H1 (cell line): ENCODE results near the gene CD180. TPM values are rescaled to one million over a fixed set of nuclear protein-coding genes. Genes with fewer than 3 reads are reported as not detected.

ENCODE experiments used
- CTCF ChIA-PET: fragments of 300-600 bp; sonication (Branson Sonifier 250); formaldehyde crosslinking; loops from one replicate; lab custom pipeline; 2021; ENCODE audit not compliant: partially characterized antibody; lab: Charles Lee
- POLR2A ChIA-PET: fragments of 300-600 bp; sonication (Branson Sonifier 250); formaldehyde crosslinking; loops from one replicate; lab custom pipeline; 2021; ENCODE audit warnings: inconsistent platforms; ENCODE audit not compliant: partially characterized antibody; lab: Charles Lee
- DNase-seq, 2 experiments: peaks; one replicate each; pipeline versions ENCODE4 v3.0.0 to v3.0.0-alpha.2; 2010 to 2022; ENCODE audit warnings: low spot score in 2 of 2, low read depth in 1 of 2, mixed read lengths in 1 of 2
- FAIRE-seq: peaks from 2 replicates; lab custom pipeline; 2011; peaks lifted over from hg19 to GRCh38; lab: Jason Lieb, UNC
- H2AFZ ChIP-seq: 2 replicates; pipeline ENCODE4 v1.8.1; 2012; ENCODE audit warnings: low read length, inconsistent platforms
- H2AK5ac ChIP-seq: 2 replicates; pipeline ENCODE4 v1.6.1; 2013; ENCODE audit warnings: low read depth, low read length
- H2BK120ac ChIP-seq: replicated peaks from 2 replicates; pipeline ENCODE3; 2013; ENCODE audit warnings: low read depth, low read length, inconsistent platforms
- H2BK12ac ChIP-seq: 2 replicates; pipeline ENCODE4 v1.6.1; 2013; ENCODE audit warnings: low read depth, low read length
- H2BK15ac ChIP-seq: 2 replicates; pipeline ENCODE4 v1.6.1; 2013; ENCODE audit warnings: low read length
- H2BK20ac ChIP-seq: 2 replicates; pipeline ENCODE4 v1.6.1; 2013; ENCODE audit warnings: low read length
- H2BK5ac ChIP-seq: 2 replicates; pipeline ENCODE4 v1.6.1; 2013; ENCODE audit warnings: low read depth, low read length
- H3K14ac ChIP-seq: 2 replicates; pipeline ENCODE4 v1.6.1; 2013; ENCODE audit warnings: inconsistent platforms; ENCODE audit not compliant: insufficient read length
- H3K18ac ChIP-seq: 2 replicates; pipeline ENCODE4 v1.6.1; 2013; ENCODE audit warnings: low read length; ENCODE audit errors: extremely low read depth
- H3K23ac ChIP-seq: 2 replicates; pipeline ENCODE4 v1.6.1; 2013; ENCODE audit warnings: inconsistent platforms; ENCODE audit not compliant: insufficient read length
- H3K23me2 ChIP-seq: 2 replicates; pipeline ENCODE4 v1.6.1; 2013; ENCODE audit warnings: low read depth, low read length
- H3K27ac ChIP-seq: 2 replicates; pipeline ENCODE4 v1.6.1; 2011; ENCODE audit warnings: low read depth, low read length, inconsistent platforms
- H3K27me3 ChIP-seq, 4 experiments: replicated peaks in 1 of 4; 1 replicate in 1 of 4; 2 replicates in 3 of 4; pipeline versions ENCODE4 v1.6.1 to v1.8.1; 2011 to 2013; ENCODE audit warnings: low read length in 3 of 4, mild to moderate bottlenecking in 3 of 4, inconsistent platforms in 2 of 4, mixed read lengths in 2 of 4, moderate library complexity in 1 of 4; ENCODE audit not compliant: control insufficient read depth in 3 of 4, insufficient read depth in 3 of 4; ENCODE audit errors: extremely low read depth in 1 of 4
- H3K36me3 ChIP-seq, 4 experiments: 2 replicates each; pipeline versions ENCODE4 v1.6.1 to v1.8.1; 2011 to 2013; ENCODE audit warnings: mild to moderate bottlenecking in 4 of 4, low read length in 3 of 4, moderate library complexity in 2 of 4, control low read depth in 1 of 4, inconsistent platforms in 1 of 4; ENCODE audit not compliant: insufficient read depth in 4 of 4, control insufficient read depth in 2 of 4
- H3K4ac ChIP-seq: replicated peaks from 2 replicates; pipeline ENCODE3; 2013; ENCODE audit warnings: low read length, low read depth, mixed read lengths, inconsistent platforms; ENCODE audit not compliant: insufficient read length
- H3K4me1 ChIP-seq, 4 experiments: replicated peaks in 1 of 4; 1 replicate in 1 of 4; 2 replicates in 3 of 4; pipeline versions ENCODE4 v1.6.1 to v1.8.1; 2011 to 2013; ENCODE audit warnings: low read length in 3 of 4, inconsistent platforms in 2 of 4, mixed read lengths in 1 of 4; ENCODE audit not compliant: insufficient read depth in 4 of 4, control insufficient read depth in 3 of 4
- H3K4me2 ChIP-seq, 2 experiments: 2 replicates each; pipeline versions ENCODE4 v1.6.1 to v1.8.1; 2011 to 2013; ENCODE audit warnings: low read depth in 2 of 2, low read length in 2 of 2, control low read depth in 1 of 2, inconsistent platforms in 1 of 2, mild to moderate bottlenecking in 1 of 2; ENCODE audit not compliant: insufficient read depth in 1 of 2
- H3K4me3 ChIP-seq, 4 experiments: fragments of 200-600, 300-600 bp in 1 of 4; sonication (generic), shearing (Covaris generic), sonication (Bioruptor Twin) in 1 of 4; 2 replicates each; pipeline versions ENCODE4 v1.5.1 to v1.8.1; 2011 to 2016; ENCODE audit warnings: low read length in 4 of 4, low read depth in 3 of 4, control low read depth in 2 of 4, inconsistent platforms in 2 of 4, mild to moderate bottlenecking in 2 of 4, mixed read lengths in 1 of 4, moderate library complexity in 1 of 4; ENCODE audit not compliant: insufficient read depth in 2 of 4; ENCODE audit errors: extremely low read depth in 1 of 4
- H3K56ac ChIP-seq: replicated peaks from 2 replicates; pipeline ENCODE3; 2013; ENCODE audit warnings: low read depth, mild to moderate bottlenecking, mixed read lengths, low read length, inconsistent platforms; ENCODE audit not compliant: insufficient read length
- H3K79me1 ChIP-seq: 2 replicates; pipeline ENCODE4 v1.6.1; 2013; ENCODE audit warnings: low read depth, low read length, control low read depth
- H3K79me2 ChIP-seq, 2 experiments: 2 replicates each; pipeline versions ENCODE4 v1.6.1 to v1.8.1; 2012 to 2013; ENCODE audit warnings: low read length in 2 of 2, mild to moderate bottlenecking in 2 of 2, inconsistent platforms in 1 of 2; ENCODE audit not compliant: insufficient read depth in 2 of 2, control insufficient read depth in 1 of 2
- H3K9ac ChIP-seq, 4 experiments: replicated peaks in 1 of 4; 1 replicate in 1 of 4; 2 replicates in 3 of 4; pipeline versions ENCODE4 v1.6.1 to v1.8.1; 2011 to 2013; ENCODE audit warnings: low read depth in 3 of 4, low read length in 3 of 4, control low read depth in 2 of 4, mild to moderate bottlenecking in 2 of 4, moderate library complexity in 2 of 4, inconsistent platforms in 1 of 4; ENCODE audit errors: extremely low read depth in 1 of 4
- H3K9me3 ChIP-seq, 2 experiments: 2 replicates each; pipeline versions ENCODE4 v1.6.1 to v1.8.1; 2012 to 2013; ENCODE audit warnings: mild to moderate bottlenecking in 2 of 2, moderate library complexity in 2 of 2, control low read depth in 1 of 2, inconsistent platforms in 1 of 2, low read depth in 1 of 2, low read length in 1 of 2, mixed read lengths in 1 of 2; ENCODE audit not compliant: insufficient read depth in 2 of 2
- H4K20me1 ChIP-seq, 2 experiments: replicated peaks in 1 of 2; 2 replicates each; pipeline versions ENCODE3 to v1.8.1; 2011 to 2013; ENCODE audit warnings: inconsistent platforms in 2 of 2, low read length in 2 of 2, mild to moderate bottlenecking in 1 of 2; ENCODE audit not compliant: insufficient read depth in 2 of 2, control insufficient read depth in 1 of 2
- H4K5ac ChIP-seq: 2 replicates; pipeline ENCODE4 v1.6.1; 2013; ENCODE audit warnings: low read length, low read depth, mixed read lengths, inconsistent platforms; ENCODE audit not compliant: insufficient read length
- H4K8ac ChIP-seq: 2 replicates; pipeline ENCODE4 v1.8.0; 2013; ENCODE audit warnings: mild to moderate bottlenecking, moderate library complexity, low read length, inconsistent platforms; ENCODE audit not compliant: insufficient read depth; ENCODE audit errors: extremely low read depth
- H4K91ac ChIP-seq: replicated peaks from 2 replicates; pipeline ENCODE3; 2013; ENCODE audit warnings: low read length, mixed read lengths, inconsistent platforms; ENCODE audit not compliant: insufficient read length
- EZH2 ChIP-seq: fragments of 200-600 bp; sonication (generic); IDR thresholded peaks from 2 replicates; pipeline ENCODE4 v1.7.1; 2012; ENCODE audit warnings: low read depth, mild to moderate bottlenecking, moderate library complexity, low read length, inconsistent platforms; ENCODE audit not compliant: severe bottlenecking
- NANOG ChIP-seq: IDR thresholded peaks from 2 replicates; pipeline ENCODE4 v1.6.1; 2011; ENCODE audit warnings: low read length, low read depth, mild to moderate bottlenecking, inconsistent platforms; ENCODE audit not compliant: insufficient read depth, poor library complexity, severe bottlenecking
- PHF8 ChIP-seq: fragments of 200-600 bp; sonication (generic); conservative IDR thresholded peaks from 2 replicates; pipeline ENCODE4 v1.7.1; 2012; ENCODE audit warnings: low read depth, mild to moderate bottlenecking, inconsistent platforms, low read length, moderate library complexity
- WGBS, 2 experiments: shearing (Covaris generic) in 1 of 2; methylation state at CpG; one replicate each; pipeline versions ENCODE4 v1.1.6 to v1.1.7; 2013 to 2015; ENCODE audit warnings: low lambda C conversion rate in 2 of 2, mixed read lengths in 2 of 2, inconsistent platforms in 1 of 2, low coverage in 1 of 2, missing lambda C conversion rate in 1 of 2; ENCODE audit not compliant: insufficient replicate concordance in 2 of 2, insufficient coverage in 1 of 2, insufficient read length in 1 of 2; ENCODE audit errors: extremely low coverage in 1 of 2, missing lambda C conversion rate in 1 of 2; 5-methylcytosine and 5-hydroxymethylcytosine counted together
- polyA plus RNA-seq, 7 experiments: library from polyadenylated mRNA; depleted of rRNA in 3 of 7; stranded (reverse) in 5 of 7; unstranded in 2 of 7; fragments of >200 nt in 5 of 7; fragments of 200-250 nt in 2 of 7; gene quantifications; 1 replicate in 5 of 7; 2 replicates in 1 of 7; 4 replicates in 1 of 7; pipeline versions ENCODE4 v1.2.1 to v1.2.3, GENCODE V29; 2011 to 2013; ENCODE audit warnings: missing spikeins in 2 of 7, mixed read lengths in 2 of 7
- total RNA-seq: library from RNA; stranded (reverse); fragmentation: NEBNext Ultra II Directional; extraction: Animal tissue kit (Norgen Biotek cat#: 25700); gene quantifications from 2 replicates; pipeline ENCODE4 v1.2.1, GENCODE V29; 2021

Gene CD180
- total and polyA plus RNA-seq, 2 of the 8 experiments (the other 6 are each of a cell fraction or from before 2014, with no cell fraction given), result not detected

DNA sequence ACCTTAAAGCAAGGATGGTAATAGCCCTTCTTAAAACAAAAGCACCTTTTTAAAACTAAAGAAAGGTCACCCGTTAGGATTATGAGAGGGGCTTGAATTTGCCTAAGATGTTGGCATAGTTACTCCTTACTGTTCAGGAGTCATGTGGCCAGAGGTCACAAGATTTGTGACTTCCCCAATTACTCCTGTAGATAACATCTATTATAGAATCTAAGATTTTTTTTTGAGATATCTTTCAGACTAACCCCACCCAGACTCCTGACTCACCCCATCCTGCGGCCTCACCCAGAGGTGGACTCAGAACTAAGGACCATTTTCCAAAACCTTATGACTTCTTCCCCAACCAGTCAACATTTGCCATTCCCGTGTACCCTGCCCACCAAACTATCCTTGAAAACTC, 2.4 kb downstream of the CD180 start:
- Histone ChIP-seq H2BK5ac (no peak overlapping the region), H2BK15ac (no peak overlapping the region), H3K23ac (no peak overlapping the region), H4K5ac (no peak overlapping the region), H3K14ac (no peak overlapping the region), H3K27ac (no peak overlapping the region), H3K79me1 (no peaks in the 10 kb centered on the region), H2BK120ac (no peak overlapping the region), H3K23me2 (no peaks in the 10 kb centered on the region), H2AK5ac (no peak overlapping the region), H3K9ac (no peak overlapping the region), H3K36me3 (no peaks in the 10 kb centered on the region), H3K4me3 (no peak overlapping the region), H2AFZ (no peak overlapping the region), H3K27me3 (no peaks in the 10 kb centered on the region), H3K4me2 (no peak overlapping the region), H3K18ac (no peak overlapping the region), H3K4me1 (peaks cover 0 to 11% (median 3%) of the 10 kb centered on the region in 4 experiments; a peak in 3 of 7 replicates), H3K56ac (no peak overlapping the region), H3K9me3 (peaks cover 0 to 7% of the 10 kb centered on the region in 2 experiments; a peak in 1 of 4 replicates), H4K91ac (no peak overlapping the region), H3K4ac (no peak overlapping the region), H4K8ac (no peak overlapping the region), H4K20me1 (no peaks in the 10 kb centered on the region), H2BK20ac (no peak overlapping the region), H3K79me2 (no peaks in the 10 kb centered on the region), H2BK12ac (no peak overlapping the region)
- ChIA-PET POLR2A (no interaction called here), CTCF (interaction anchor here (0.6 kb wide), 1 partner anchor 1335 kb away, joined by 3 read pairs; no protein-coding TSS in a partner anchor)
- TF ChIP-seq EZH2 (no peak), NANOG (no peak), PHF8 (no peak)
- WGBS, 2 experiments, result 94% methylated on average over 3 of the region's 3 CpGs; no CpG with 5 or more reads in 1 of the 2 experiments
- no peak for FAIRE-seq
- DNase-seq, result no peak
